COLO668 (cell line): ENCODE measurements around the gene EGLN1.
A peak's percentile ranks its signal among the peaks of the same experiment; 100 is the strongest.
"Not testable (repeated sequence)": the region's sequence is repeated elsewhere in the genome, so short reads cannot be mapped to it uniquely, and the experiment has no call there.

ENCODE experiments used
- DNase-seq: peaks from one replicate; lab custom pipeline; 2025; ENCODE audit not compliant: unreplicated experiment; lab: John Stamatoyannopoulos, UW

Gene EGLN1

GRCh38 chr1:231369282-231369681, 52.8 kb downstream of the EGLN1 start:
- DNase-seq = no peak

GRCh38 chr1:231364192-231364591, 57.9 kb downstream of the EGLN1 start:
- DNase-seq = no peak

GRCh38 chr1:231363624-231364023, 58.5 kb downstream of the EGLN1 start:
- no peak for DNase-seq

- no peak for DNase-seq
Measured at GRCh38 chr1:231362325-231362724, 59.8 kb downstream of the EGLN1 start.

- no peak for DNase-seq
Measured at GRCh38 chr1:231359113-231359512, 63.0 kb downstream of the EGLN1 start.

DNA sequence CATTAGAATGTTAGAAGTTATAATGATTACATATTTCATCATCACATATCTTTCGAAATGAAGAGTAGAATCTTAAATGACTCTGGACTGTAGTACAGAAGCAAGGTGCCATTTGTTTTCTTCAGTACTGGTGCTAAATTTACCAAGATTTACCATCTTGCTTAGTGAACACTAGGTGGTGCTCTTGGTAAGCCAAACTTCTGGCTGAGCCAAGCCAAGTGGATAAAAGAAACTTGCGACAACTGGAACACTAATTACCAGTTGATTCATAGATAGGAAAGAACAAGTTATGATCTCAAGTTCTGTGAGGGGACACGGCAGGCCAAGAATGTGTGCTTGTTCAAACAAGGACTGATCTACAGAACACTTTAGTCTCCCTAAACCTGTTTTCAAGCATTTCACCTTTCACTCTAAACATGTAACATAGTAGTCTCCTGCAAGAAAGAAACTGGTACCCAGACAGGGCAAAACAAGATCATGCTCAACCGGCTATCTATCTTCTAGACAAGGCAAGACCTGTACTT, 64.2 kb downstream of the EGLN1 start:
- peak; percentile 24 for DNase-seq

GRCh38 chr1:231357187-231357772, 64.8 kb downstream of the EGLN1 start:
- DNase-seq = no peak

- no peak for DNase-seq
Measured at GRCh38 chr1:231355171-231355570, 66.9 kb downstream of the EGLN1 start.

GRCh38 chr1:231354330-231355020, 67.6 kb downstream of the EGLN1 start:
- no peak for DNase-seq

DNA sequence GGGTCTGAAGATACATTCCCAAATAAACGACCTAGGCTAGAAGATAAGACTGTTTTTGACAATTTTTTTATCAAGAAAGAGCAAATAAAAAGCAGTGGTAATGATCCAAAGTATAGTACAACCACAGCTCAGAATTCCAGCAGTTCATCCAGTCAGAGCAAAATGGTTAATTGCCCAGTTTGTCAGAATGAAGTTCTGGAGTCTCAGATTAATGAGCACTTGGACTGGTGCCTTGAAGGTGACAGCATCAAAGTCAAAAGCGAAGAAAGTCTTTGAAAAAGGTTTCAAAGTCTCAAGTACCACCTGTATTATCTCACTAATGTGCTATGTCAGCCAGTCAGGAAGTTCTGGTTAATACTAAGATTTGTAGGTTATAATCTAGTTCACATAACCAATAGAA, 69.0 kb downstream of the EGLN1 start:
- no peak for DNase-seq

- no peak for DNase-seq
Measured at GRCh38 chr1:231351816-231352215, 70.3 kb downstream of the EGLN1 start.

DNA sequence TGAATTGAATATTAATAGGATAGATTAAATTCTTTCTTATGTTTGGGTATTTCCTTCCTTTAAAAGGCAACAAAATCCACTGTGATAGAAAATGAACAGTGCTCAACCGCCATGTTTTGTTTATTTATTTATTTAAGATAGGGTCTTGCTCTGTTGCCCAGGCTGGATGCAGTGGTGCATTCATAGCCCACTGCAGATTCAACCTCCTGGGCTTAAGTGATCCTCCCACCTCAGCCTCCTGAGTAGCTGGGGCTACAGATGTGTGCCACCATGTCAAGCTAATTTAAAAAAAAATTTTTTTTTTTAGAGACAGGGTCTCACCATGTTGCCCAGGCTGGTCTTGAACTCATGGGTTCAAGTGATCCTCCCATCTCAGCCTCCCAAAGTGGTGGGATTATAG, 73.2 kb downstream of the EGLN1 start:
- DNase-seq = not testable (repeated sequence)

- DNase-seq = no peak
Measured at GRCh38 chr1:231348442-231348841, 73.6 kb downstream of the EGLN1 start.

GRCh38 chr1:231347961-231348360, 74.1 kb downstream of the EGLN1 start:
- DNase-seq = no peak

- DNase-seq = no peak
Measured at GRCh38 chr1:231340328-231341013, 81.6 kb downstream of the EGLN1 start.

DNA sequence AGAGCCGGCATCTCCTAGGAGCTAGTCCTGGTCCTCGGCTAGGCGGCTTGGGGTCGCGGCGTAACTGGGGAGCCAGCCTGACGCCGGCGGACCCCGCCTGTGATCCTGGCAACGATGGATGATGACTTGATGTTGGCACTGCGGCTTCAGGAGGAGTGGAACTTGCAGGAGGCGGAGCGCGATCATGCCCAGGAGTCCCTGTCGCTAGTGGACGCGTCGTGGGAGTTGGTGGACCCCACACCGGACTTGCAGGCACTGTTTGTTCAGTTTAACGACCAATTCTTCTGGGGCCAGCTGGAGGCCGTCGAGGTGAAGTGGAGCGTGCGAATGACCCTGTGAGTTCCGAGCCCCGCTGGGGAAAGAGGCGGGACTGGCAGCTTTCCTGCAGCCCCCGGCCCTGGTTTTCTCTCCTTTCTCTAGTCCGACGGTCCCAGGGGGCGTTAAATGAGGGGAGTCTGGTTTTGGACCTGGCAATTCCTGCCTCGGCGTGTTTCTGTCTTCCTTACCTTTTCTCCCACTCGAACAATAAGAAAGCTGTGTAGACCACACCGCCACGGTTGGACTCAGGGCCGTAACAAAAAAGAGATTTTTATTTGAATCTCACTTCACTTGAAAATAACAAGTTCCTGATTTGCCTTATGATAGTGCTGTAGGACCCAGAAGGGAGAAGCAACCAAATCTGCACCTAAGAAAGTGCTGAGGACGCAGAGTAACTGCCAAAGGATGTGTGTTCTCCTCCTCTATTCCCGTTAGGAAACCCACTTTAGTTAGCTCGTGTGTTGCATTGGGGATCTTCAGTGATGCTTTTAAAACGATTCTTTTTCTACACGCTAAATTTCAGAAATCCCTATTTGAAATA, 83.6 kb downstream of the EGLN1 start, which contains the start of gene SPRTN:
SPRTN (plus strand) TSS at position 24 of the 859 bp plus-strand sequence; CDS start at position 115, 91 bp downstream.
- DNase-seq = peak; percentile 67

DNA sequence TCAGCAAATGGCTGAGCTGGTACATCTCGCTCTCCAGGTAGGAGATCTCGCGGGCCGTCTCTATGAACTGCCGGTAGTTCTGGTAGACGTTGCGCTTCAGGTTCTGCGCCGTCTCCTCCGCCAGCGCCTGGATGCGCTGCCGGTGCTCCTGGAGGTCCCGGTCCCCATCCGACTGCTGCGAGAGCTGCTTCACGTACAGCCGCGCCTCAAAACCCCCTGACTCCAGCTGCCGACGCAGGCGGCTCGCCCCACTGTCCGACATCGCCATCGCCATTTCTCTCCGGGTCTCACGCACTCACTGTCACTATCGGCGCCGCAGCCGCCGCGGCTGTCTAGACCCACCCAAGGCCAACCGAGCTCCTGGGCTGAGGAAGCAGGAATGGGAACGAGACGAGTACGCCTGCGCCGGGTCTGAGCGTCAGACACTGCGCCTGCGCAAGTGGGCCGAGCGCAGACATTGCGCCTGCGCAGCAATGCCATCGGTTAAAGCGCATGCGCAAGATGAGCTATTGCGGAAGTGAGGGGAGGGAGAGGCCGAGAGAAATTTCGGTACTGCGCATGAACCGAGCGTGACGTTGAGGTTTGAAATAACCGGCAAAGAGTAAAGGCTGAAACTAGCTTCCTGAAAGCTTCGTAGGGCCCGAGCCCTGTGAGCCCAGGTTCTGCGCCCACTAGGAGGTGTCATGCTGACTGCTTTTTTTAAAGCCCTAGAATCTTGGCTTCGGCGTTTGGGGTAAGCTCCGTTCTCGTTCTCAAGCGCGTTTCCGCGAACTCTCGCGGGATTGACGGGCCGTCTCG, 84.4 kb downstream of the EGLN1 start, which contains the start of gene EXOC8:
EXOC8 (minus strand) TSS at position 381 of the 798 bp plus-strand sequence; CDS start at position 274, 107 bp downstream.
- DNase-seq = peak; percentile 98

- DNase-seq = peak; percentile 51
Measured at GRCh38 chr1:231337043-231337471, 85.0 kb downstream of the EGLN1 start.

DNA sequence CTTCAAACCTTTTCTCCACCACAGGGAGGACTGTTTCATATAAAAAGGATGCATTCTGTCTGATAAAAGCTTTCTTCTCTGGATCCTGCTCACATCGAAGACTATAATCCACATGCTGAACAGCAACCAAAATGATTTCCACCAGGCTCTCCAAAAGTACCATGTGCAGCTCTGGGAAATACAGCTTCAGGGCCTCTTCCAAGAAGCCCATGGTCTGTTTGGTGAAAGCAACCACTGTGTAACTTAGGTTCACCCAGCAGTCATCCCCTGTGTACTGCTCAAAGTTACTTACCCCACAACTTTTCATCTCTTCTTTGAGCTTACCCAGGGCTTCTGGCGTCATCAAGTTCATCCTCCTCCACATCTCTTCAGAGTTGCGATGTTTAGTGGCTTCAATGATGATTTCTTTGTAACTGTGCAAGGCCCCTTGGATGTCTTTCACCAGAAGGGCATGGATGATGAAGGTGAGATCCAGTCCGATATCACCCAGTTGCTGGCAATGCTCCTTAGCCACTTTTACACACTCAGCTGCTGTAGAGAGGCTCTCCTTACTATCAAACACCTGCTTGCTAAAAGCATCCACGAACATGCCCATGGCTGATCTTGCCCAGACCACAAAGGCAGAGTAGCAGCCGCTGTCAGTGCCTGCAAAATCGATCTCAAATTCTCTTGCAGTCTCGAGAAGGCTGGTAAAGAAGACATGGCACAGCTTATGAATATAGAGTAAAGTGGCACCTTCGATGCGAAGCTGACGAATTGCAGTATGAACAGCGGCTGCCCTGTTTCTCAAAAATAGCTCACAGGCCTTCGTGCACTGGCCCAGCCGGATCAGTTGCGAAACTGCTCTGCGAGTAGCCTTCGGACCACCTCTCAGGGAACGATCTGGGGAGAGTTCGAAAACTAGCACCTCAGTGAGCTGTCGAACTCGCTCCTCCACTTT, 86.2 kb downstream of the EGLN1 start:
- no peak for DNase-seq
